ENCODE data around the gene PKNOX2.

The PKNOX2 gene

GRCh38 chr11:125380756-125381445 is 216.3 kb downstream of the PKNOX2 start:
- DNase-seq (ENCODE audit: low spot score): no peak

DNA sequence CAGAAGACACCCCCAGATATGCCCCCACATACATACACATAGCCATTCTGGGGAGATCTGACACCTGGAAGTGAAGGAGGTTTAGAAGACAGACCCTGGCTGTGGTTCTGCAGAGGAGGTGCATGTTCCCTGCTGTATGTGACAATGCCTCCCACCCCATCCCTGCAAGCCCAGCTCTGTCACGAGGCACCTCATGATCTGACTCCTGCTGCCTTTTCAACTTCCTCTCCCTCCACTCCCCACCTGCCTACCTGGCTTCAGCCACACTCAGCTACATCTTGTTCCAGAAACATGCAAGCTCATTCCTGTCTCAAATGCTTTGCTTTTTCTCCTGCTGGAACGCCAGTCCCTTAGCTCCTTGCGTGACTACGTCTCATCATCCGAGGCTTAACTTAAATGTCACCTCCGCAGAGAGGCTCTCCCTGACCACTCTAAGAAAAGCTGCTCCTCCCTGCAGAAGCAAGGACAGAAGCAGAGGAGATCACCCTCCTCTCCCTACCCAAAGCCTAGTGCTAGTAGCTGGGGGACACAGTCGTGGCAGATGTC is 217.0 kb downstream of the PKNOX2 start:
- peak; percentile 83 for DNase-seq (ENCODE audit: low spot score)

GRCh38 chr11:125382314-125382791 is 217.8 kb downstream of the PKNOX2 start:
- peak; percentile 52 for DNase-seq (ENCODE audit: low spot score)

DNA sequence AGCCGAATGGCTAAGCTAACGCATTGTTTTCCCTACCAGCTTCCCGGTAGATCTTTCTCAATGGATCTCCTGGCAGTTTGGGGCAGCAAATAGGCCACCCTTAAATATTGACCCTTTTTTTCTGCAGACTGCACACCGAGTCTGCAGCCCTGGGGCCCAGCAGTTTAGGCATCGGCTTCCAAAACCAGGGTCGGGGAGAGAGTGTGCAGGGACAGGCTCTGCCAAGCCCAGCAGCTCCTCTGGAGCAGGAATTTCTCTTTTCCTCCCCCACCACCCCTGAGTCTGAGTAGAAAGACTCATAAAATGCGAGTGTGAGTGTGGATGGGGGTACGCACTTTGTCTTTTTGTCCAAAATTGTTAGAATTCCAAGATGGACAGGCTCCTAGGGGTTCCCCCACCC is 218.3 kb downstream of the PKNOX2 start:
- no peak for DNase-seq (ENCODE audit: low spot score)

DNA sequence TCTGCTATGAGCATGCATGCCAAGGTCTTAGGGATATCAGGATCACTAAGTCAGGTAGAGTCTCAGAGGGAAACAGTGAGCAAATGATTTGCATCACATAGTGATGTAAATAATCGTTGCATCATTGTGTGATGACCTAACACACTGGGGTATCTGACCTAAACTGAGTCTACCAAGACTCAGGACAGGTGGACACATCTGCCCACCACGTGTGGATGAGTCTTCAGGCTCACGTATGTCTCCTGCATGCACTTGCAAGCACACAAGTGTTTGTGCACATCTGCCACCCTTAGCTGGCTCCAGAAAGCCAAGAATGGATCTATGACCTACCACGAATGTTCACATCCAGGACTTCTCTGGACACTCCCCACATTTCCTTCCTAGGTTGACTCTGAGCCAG is 220.3 kb downstream of the PKNOX2 start:
- no peak for DNase-seq (ENCODE audit: low spot score)

DNA sequence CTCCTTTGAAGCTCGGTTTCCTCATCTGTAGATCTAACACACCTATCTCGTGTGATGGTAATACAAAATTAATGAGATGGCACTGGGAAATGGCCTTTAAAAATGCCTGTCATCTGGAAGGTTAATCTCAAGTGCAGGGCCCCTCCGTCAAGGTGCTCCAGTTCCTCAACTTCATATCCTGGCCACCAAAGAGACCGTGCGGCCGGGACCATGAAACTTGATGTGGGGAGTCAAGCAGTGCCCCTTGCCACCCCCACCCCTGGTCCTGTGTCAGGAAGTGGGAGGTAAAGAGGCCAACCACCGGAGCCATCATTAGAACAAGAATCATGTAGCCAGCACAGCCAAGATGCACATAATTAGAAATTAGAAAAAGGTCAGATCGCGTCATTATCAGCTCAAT is 223.3 kb downstream of the PKNOX2 start:
- DNase-seq (ENCODE audit: low spot score): no peak

DNA sequence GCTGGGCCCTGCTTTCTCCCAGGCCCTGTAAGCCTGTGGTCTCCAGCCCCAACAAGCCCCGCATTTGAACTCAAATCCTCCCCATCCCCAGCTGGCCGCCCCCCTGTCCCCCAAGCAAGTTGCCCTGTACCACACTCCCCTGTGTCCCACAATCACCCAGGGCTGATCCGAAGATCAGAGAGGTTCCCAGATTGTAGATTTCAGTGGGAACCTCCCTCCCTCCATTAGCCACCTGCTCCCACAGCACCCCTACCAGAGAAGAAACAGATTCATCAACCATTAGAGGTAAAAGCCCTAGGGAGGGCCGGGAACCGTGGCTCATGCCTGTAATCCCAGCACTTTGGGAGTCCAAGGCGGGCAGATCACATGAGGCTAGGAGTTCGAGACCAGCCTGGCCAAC is 224.1 kb downstream of the PKNOX2 start:
- DNase-seq (ENCODE audit: low spot score): no peak

DNA sequence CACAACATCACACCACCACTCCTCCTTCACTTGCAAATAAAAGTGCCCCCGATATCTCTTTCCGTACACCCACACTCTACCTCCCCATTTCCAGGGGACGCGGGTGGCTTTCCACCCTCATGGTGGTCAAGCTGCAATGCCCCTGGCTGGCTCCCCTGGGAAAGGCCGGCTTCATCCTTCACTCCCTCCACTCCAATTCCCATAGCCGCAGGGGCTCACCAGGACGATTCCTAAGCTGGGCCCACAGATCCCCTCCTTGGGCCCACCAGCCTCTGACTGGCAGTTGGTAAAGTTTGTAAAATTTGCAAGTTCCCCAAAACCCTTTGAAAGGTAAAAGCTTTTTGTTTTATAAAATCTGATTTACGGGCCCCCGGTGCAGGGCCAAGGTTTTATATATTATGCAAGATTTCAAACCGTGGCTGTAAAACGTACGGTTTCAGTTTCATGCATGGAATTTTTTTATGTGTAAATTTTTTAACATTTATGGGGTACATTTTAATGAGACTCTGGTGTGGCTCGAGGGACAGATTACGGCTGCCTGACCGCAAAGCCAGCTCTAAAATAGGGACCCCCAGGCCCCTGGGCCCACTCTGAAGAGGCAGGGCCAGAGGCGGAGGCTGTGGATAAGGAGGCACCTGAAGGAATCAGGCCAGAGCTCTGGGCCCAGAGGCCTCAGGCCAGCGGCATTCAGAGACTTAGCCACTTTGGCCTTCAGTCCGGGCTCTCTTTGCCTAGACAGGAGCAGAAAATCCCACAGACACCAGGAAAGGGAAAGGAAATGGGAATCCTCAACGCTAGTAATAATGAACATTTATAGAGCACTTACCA is 225.0 kb downstream of the PKNOX2 start:
- DNase-seq (ENCODE audit: low spot score): no peak

DNA sequence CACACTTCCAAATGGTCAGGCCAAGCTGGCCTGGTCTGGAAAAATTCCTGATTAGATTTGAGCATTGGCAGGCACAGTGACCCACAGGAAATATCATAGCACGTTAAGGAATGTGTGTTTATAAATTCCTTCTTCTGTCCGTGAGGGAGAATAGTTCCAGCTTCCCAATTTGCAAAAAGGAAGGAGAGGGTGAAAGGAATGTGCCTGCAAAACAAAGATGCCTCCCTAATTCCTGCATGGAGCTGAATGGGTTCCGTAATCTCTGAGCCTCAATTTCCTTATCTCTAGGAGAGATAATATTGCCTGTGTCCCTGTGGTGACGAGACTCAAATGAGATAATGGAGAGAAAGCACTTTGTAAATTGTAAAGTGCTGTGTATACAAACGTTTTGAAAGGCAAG is 226.4 kb downstream of the PKNOX2 start:
- no peak for DNase-seq (ENCODE audit: low spot score)

- peak; percentile 42 for DNase-seq (ENCODE audit: low spot score)
Observed at GRCh38 chr11:125393331-125393730, 228.8 kb downstream of the PKNOX2 start.

- DNase-seq (ENCODE audit: low spot score): peak; percentile 37
Observed at GRCh38 chr11:125394296-125394695, 229.7 kb downstream of the PKNOX2 start.

DNA sequence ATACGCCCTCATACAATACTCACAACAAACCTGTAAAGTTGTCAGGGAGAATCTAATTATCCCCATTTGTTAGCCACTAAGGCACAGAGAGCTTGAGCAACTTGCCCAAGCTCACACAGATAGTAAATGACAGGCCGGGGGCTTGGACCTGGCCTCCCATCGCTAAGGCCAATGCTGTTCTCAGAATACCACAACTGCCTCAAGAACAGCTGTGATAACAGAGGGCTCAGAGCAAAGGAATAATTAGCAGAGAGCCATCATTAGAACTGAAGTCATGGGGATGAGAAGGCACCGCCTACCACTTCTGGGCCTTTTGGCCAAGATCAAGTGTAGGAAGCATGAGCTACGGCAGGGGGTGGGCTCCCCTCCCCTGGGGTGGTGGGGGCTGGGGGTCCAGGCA is 232.9 kb downstream of the PKNOX2 start:
- no peak for DNase-seq (ENCODE audit: low spot score)

DNA sequence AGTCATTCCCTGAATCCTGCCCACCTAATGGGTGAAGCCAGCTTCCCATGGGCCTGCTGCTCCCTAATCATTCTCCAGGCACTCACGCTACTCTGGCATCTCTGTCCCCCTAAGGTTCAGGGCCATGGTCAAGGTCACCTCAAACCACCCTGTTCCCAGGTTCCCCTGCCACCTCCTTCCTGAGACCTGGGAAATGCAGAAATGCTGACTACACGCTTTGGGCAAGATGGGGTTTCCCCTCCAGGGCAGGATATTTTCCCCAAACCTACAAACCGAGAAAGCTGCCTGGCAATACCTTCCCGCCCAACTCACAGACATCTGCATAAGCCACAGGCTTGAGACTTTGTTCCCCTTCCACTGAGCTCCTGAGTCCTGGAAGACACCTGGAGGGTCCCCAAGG is 233.9 kb downstream of the PKNOX2 start:
- no peak for DNase-seq (ENCODE audit: low spot score)

GRCh38 chr11:125398994-125399640 is 234.6 kb downstream of the PKNOX2 start:
- DNase-seq (ENCODE audit: low spot score): no peak

GRCh38 chr11:125399945-125400344 is 235.4 kb downstream of the PKNOX2 start:
- no peak for DNase-seq (ENCODE audit: low spot score)

GRCh38 chr11:125401235-125401634 is 236.7 kb downstream of the PKNOX2 start:
- DNase-seq (ENCODE audit: low spot score): no peak

GRCh38 chr11:125401746-125402145 is 237.2 kb downstream of the PKNOX2 start:
- DNase-seq (ENCODE audit: low spot score): no peak

- no peak for DNase-seq (ENCODE audit: low spot score)
Observed at GRCh38 chr11:125402435-125402834, 237.9 kb downstream of the PKNOX2 start.

GRCh38 chr11:125404157-125404810 is 239.7 kb downstream of the PKNOX2 start:
- DNase-seq (ENCODE audit: low spot score): peak; percentile 37

DNA sequence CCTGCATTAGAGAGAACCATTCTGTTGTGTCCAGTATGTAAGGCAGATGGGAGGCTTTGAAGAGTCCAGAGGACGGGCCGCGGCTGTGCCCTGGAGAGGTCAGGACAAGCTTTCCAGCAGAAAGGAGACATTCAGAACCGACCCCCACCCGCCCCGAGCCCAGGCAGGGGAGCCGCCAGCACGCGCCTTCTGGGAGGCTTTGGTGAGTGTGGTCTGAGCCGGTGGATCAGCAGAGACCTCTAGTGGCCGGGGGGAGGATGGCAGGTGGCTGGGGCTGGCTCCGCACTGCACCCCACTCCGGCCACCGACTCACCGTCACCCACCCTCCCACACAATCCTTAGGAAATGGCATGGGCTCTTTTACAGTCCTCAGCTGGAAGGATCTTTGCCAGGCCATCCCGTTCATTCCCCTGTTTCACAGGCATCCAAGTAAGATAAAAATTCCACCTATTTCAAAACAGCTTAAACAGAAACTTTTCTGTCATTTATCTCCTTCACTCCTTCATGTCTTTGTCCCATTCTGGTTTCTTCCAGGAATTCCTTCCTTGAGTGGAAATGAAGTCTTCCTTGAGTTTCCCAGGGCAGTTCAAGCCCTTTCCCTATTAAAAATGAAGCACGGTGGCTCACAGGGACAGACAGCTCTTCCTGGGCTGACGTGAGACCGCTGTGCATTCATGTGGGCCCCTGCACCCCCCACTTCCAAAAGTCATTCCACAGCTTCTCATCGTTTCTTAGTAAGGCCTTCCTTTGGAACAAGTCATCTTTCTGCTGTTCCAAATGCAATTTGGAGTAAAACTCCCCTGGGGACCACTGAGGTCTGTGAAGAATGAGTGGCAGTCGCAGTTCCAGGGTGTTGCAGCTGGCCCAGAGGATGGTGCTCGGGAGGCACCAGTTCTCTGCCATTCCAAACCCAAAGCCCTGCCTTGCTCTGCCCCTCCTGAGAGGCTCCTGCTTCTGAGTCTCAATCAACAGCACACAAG is 240.6 kb downstream of the PKNOX2 start:
- DNase-seq (ENCODE audit: low spot score): peak; percentile 74

DNA sequence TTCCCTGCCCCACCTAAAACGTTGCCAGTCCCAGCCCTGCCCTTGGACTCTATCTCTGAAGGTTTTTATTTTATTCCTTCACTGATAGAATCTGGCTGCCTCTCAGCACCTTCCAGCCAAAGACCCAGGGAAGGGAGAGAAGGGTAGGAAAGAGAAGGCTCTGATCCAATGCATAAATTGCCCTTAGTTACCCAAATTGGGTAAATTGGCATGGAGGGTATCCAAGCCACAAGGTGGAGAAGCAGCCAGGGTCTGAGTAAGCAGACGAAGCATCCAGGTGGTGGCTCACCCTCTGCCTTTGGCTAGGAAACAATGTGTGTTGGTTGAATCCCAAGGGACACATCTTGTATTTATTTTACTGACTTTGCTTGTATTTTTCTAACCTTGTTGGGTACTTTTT is 242.5 kb downstream of the PKNOX2 start:
- DNase-seq (ENCODE audit: low spot score): peak; percentile 56
